GM18873 (cell line): ENCODE measurements around the gene ZNF695.
"Not testable (repeated sequence)": the region's sequence is repeated elsewhere in the genome, so short reads cannot be mapped to it uniquely, and the experiment has no call there.

ENCODE experiments used
- ATAC-seq: cut with Tn5 transposase; IDR thresholded peaks from one replicate; pipeline ENCODE4 v1.9.1; 2021; ENCODE audit warnings: mild to moderate bottlenecking, moderate library complexity, moderate number of reproducible peaks; ENCODE audit not compliant: unreplicated experiment, low FRiP score

The ZNF695 gene

DNA sequence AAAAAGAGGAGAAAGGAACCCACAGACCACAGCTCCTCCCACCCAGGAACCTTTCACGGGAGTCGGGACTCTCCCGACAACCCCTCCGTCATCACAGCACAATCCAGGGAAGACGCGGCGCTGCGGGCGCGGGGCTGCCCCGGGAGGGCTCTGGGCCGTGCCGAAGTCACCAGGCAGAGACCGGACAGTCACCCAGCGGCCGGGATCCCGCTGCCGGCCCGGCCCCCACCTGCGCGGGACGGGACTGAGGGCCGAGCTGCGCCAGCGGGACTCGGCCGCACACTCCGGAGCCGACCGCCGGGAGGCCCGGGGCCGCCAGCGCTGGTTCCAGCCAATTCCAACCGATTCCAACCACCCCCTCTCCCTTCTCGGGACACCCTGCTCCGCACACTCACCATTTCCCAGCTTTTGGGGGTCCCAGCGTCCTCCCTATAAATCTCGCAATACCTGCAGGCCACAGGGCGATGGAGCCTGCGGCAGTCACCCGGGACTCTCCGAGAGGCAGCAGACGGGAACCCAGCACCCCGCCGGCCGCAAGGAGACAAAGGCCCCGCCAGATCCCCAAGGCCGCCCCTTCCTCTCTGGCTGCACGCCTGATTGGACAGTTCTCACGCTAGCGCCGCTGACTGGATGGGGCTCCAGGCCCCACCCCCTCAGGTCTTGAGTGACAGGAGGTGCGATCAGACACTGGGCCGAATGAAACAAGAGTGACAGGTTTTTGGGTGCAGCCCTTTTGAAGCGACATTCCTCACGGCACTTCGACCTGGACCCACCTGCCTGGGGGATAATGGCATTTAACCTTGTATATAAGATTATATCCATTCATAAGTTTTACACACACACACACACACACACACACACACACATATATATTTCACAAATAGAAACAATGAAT lies at the start of gene ZNF695:
Gene ZNF695 (minus strand): TSS at position 547 of the 895 bp plus-strand sequence. CDS start 149 bp downstream, at position 398.
- peak; percentile 99 for ATAC-seq

GRCh38 chr1:247056071-247056470 lies 48.2 kb upstream of the ZNF695 start:
- ATAC-seq: no peak

DNA sequence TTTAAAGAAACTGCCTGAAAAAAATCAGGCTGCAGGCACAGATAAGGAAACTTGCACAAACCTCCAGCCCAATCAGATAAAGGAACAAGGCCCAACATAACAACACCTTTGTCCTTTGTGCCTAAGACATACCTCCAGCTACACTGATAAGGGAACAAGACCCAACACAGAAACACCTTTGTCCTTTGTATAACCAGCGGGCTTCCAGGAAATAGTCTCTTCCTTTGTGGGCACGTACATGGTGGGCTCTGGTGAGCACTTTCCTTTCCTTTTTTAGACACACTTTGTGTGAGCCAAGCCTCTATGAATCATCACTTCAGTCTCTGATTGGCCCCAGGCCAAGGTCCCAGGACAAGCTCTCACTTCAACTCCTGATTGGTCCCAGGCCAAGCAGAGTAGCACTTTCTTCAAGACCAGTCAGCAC lies 47.1 kb upstream of the ZNF695 start:
- no peak for ATAC-seq

GRCh38 chr1:247047702-247048101 lies 39.8 kb upstream of the ZNF695 start:
- no peak for ATAC-seq

- ATAC-seq: no peak
These were observed 39.4 kb upstream of the ZNF695 start for GRCh38 chr1:247047260-247047659.

DNA sequence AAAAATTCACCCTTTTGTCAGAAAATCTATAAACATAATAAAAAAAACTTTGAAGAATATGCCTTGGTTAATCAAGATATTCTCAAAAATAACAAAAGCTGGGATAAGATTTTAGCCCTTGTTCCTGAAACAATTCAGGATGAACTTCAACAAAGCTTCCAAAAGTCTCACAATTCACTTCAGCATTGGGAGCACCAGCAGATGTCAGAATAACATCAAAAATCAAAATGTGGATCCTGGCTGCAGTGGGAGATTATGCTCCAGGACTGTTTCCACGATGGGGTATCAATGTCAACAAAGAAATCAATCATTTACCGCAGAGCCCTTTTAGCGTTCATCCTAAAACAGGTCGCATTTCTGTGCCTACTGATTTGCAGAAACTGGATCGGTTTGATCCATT lies 35.5 kb upstream of the ZNF695 start:
- ATAC-seq: no peak

DNA sequence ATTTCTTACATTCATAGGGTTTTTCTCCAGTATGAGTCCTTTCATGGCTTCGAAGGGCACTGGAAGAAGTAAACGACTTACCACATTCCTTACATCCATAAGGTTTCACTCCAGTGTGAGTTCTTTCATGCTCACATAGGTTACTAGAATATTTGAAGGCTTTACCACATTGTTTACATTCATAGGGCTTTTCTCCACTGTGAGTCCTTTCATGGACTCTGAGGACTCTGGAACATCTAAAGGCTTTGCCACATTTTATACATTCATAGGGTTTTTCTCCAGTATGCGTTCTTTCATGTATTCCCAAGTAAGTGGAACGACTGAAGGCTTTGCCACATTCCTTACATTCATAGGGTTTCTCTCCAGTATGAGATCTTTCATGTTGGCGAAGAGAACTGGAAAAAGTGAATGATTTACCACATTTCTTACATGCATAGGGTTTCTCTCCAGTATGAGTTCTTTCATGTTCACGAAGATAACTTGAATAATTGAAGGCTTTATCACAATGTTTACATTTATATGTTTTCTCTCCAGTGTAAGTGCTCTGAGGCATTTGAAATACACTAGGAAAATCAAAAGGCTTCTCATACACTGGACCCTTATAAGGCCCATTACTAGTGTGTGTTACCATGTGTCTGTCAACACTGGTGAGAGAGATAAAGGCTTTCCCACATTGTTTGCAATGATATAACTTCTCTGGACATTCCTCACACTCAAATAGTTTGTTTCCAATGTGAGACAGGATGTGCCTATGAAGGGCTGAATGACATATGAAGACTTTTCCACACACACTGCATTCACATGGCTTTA lies 29.9 kb upstream of the ZNF695 start:
- ATAC-seq: no peak

GRCh38 chr1:247032306-247032705 lies 24.4 kb upstream of the ZNF695 start:
- not testable (repeated sequence) for ATAC-seq

DNA sequence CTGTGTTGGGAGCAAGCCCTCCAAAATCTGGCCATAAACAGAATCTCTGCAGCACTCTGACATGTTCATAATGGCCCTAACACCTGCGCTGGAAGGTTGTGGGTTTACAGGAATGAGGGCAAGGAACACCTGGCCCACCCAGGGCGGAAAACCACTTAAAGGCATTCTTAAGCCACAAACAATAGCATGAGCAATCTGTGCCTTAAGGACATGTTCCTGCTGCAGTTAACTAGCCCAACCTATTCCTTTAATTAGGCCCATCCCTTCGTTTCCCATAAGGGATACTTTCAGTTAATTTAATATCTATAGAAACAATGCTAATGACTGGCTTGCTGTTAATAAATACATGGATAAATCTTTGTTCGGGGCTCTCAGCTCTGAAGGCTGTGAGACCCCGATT lies 16.8 kb upstream of the ZNF695 start:
- ATAC-seq: not testable (repeated sequence)

DNA sequence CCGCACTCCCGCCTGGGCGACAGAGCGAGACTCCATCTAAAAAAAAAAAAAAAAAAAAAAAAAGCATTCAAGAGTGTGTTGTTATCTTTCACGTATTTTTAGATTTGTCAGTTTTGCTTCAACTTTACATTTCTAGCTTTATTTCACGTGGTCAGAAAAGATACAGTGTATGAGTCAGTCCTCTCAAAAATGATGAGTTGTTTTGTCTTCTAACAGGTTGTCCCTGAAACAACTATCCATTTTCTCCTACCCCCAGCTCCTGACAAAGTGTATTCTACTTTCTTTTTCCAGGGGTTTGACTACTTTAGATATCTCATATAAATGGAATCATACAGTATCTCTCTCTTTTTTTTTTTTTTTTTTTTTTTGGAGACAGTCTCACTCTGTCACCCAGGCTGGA lies 5.5 kb upstream of the ZNF695 start:
- no peak for ATAC-seq

GRCh38 chr1:247008406-247008799 lies 546 bp upstream of the ZNF695 start:
- no peak for ATAC-seq

DNA sequence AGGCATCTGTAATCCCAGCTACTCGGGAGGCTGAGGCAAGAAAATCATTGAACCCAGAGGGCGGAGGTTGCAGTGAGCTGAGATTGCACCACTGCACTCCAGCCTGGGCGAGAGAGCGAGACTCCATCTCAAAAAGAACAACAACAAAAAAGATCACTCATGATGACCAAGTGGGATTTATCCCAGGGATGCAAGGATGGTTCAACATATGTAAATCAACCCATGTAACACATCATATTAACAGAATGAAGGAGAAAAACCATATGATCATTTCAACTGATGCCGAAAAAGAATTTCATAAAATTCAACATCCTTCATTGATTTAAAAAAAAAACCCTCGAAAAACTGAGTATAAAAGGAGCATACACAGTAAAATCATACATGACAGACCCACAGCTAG lies 3.8 kb downstream of the ZNF695 start:
- not testable (repeated sequence) for ATAC-seq

GRCh38 chr1:246989901-246990300 lies 18.0 kb downstream of the ZNF695 start:
- no peak for ATAC-seq

DNA sequence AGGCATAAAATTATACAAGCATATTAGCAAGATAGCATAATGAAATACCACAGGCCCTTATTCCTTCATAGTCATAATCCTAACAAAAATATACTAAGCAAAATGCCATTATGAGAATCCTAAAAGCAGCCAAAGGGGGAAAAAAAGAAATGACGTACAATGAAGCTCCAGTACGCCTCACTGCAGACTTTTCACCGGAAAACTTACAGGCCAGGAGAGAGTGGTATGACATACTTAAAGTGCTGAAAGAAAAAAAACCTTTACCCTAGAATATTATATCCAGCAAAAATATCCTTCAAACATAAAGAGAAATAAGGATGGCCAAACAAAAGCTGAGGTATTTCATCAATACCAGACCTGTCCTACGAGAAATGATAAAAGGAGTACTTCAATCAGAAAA lies 19.5 kb downstream of the ZNF695 start:
- no peak for ATAC-seq

GRCh38 chr1:246987083-246987690 lies 20.7 kb downstream of the ZNF695 start:
- no peak for ATAC-seq

DNA sequence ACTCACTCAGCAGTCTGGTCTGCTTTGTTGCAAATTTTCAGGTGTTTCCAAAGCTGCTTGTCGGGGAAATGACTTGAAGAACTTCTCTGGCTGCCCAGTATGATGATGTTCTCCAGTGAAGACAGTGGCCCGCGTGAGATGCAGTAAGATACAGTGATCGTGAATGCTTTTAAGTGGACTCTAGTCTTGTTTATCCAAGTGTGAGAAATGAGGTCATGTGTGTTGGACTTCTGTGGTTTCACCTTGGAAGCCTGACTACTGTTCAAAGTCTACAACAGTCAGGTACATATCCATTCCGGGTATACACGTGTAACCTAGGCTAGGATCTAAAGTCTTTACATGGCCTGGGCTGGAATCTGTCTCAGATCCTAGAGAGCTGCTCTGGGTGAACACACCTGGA lies 29.1 kb downstream of the ZNF695 start:
- ATAC-seq: no peak

DNA sequence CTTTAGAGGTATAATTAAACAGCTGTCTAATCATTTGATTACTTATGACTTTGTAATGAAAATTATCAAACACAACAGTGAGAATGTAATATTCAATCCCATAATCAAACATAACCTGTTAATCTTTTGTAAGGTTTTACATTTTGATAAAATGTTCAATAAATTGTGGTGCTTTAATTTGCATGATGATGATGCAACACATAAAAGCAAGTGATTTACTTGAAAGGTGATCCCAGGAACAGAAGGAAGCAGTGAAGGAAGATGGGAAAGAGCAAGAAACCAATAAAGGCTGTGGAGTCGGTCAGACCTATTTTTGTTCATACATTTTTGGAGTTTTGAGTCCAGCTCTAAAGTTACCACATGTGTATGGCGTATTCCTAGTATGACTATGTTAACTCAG lies 29.6 kb downstream of the ZNF695 start:
- no peak for ATAC-seq

- no peak for ATAC-seq
These were observed 35.9 kb downstream of the ZNF695 start for GRCh38 chr1:246971969-246972368.

DNA sequence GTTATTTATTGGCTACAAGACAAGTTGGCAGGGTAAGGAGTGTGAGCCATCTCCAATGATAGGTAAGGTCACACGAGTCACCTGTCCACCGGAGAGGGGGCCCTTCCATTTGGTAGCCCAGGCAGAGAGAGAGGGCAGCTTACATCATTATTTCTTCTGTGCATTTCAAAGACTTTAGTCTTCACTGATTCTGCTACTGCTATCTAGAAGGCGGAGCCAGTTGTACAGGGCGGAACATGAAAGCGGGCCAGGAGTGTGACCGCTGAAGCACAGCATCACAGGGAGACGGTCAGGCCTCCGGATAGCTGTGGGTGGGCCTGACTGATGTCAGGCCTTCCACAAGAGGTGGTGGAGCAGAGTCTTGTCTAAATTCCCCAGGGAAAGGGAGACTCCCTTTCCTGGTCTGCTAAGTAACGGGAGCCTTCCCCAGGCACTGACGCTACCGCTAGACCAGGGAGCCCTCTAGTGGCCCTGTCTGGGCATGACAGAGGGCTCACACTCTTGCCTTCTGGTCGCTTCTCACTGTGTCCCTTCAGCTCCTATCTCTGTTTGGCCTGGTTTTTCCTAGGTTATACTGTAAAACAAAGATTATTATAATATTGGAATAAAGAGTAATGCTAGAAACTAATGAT lies 36.7 kb downstream of the ZNF695 start:
- no peak for ATAC-seq

GRCh38 chr1:246969621-246970020 lies 38.2 kb downstream of the ZNF695 start:
- ATAC-seq: no peak

DNA sequence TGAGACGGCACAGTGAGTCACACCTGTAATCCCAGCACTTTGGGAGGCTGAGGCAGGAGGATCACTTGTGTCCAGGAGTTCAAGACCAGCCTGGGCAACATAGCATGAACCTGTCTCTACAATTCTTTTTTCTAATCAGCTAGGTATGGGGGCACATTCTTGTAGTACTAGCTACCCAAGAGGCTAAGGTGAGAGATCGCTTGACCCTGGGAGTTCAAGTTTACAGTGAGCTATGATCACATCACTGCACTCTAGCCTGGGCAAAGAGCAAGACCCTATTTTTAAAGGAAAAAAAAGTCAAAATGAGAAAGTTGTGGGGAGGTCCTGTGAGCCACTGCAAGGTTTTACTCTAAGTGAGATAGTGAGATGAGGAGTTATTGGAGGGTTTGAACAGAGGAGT lies 41.4 kb downstream of the ZNF695 start:
- ATAC-seq: no peak
